GM18861 (cell line): Measurements from ENCODE around the gene BPIFB6.

Experiments
- ATAC-seq: cut with Tn5 transposase; IDR thresholded peaks from one replicate; pipeline ENCODE4 v1.9.1; 2021; ENCODE audit not compliant: unreplicated experiment

BPIFB6 gene

DNA sequence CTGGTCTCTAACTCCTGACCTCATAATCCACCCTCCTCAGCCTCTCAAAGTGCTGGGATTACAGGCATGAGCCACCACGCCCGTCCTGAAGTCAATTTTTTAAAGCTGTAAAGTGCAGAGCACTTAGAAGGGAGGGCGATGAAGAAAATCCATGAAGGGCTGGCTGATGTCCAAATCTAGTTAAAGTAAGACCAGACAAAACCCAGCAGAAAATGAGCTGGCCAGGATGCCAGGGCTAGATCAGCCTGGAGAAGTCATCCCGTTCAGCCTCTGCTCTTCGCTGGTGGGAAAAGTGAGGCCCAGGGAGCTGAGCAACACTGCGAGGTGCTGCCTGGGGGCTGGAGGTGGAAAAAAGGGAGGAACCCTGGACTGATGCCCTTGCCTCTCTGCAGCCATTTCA lies 51.1 kb downstream of the BPIFB6 start:
- no peak for ATAC-seq

GRCh38 chr20:33083544-33084340 lies 52.3 kb downstream of the BPIFB6 start:
- no peak for ATAC-seq

DNA sequence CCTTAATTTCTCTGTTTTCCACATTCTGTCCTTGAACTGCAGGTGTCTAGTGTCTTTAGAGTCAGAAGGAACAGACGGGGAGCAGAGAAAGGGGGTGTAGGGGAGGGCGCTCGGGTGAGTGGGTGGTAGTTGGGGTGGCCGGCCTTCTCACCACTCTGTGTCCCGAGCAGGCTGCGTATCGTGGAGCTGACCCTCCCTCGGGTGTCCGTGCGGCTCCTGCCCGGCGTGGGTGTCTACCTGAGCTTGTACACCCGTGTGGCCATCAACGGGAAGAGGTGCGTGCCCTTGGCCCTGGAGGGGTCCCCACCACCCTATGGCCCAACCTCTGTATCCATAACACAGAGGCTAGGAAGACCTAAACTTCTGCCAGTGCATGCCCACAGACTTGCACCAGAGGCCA lies 53.3 kb downstream of the BPIFB6 start:
- no peak for ATAC-seq

DNA sequence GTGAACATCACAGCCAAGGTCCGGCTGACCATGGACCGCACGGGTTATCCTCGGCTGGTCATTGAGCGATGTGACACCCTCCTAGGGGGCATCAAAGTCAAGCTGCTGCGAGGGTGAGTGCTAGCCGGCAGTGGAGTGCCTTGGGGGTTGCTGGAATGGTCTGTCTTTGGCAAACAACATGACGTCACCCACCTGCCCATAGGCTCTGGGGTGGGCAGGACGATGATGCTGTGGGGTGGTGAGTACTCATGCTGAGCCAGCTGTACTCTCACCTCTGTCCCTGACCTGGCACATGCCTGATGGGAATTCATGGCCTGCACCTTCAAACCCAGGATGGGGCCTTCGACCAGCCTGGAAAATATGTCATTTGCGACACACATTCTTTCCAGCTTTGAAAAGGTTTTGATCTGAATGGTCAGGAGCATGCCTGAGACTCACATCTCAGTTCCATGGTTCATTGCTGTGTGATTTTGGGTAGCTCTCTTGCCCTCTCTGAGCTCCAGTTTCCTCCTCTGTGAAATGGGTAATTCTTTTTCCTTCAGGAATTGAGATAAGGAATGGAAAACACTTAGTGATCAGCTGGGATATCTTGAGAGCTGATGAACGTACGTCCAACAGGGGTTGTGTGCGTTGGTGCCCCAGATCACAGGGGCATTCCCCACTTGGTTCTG lies 54.7 kb downstream of the BPIFB6 start:
- no peak for ATAC-seq

GRCh38 chr20:33091147-33091546 lies 59.7 kb downstream of the BPIFB6 start:
- no peak for ATAC-seq

GRCh38 chr20:33091693-33092092 lies 60.2 kb downstream of the BPIFB6 start:
- ATAC-seq: no peak

- no peak for ATAC-seq
These were observed 60.9 kb downstream of the BPIFB6 start for GRCh38 chr20:33092361-33092760.

GRCh38 chr20:33093074-33093473 lies 61.6 kb downstream of the BPIFB6 start:
- no peak for ATAC-seq

DNA sequence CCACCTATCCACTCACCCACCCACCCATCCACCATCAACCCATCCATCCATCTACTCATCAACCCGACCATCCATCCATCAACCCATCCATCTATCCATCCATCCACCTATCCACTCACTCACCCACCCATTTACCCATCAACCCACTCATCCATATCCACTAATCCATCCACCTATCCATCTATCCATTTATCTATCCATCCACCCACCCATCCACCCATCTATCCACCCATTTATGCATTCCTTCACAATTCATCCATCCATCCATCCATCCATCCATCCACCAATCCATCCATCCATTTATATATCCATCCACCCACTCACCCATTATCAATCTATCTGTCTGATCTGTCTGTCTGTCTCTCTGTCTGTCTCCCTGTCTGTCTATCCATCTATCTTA lies 62.1 kb downstream of the BPIFB6 start:
- no peak for ATAC-seq
